ENCODE data around the gene RNU5D-1.
"Not testable (repeated sequence)": the region's sequence is repeated elsewhere in the genome, so short reads cannot be mapped to it uniquely, and the experiment has no call there.

RNU5D-1 gene

DNA sequence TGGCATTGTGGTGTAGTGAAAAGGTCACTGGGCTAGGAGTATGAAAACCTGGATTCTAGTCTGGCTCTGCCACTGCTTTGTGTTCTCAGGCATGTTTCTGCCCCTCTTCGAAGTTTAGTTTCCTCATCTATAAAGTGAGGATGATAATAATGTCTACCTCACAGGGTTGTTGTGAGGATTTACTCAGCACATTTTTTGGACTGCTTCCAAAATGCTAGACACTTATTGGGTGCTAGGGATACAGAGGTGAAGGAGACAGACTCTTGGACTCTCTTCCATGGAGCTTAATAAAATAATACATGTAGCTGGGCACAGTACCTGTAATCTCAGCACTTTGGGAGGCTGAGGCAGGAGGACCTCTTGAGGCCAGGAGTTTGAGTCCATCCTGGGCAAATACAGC lies 12.2 kb upstream of the RNU5D-1 start:
- H3K4me1 Mint-ChIP-seq (ENCODE audit: low read depth): peaks cover 29% of the 10 kb centered on the region
- peaks cover 72% of the 10 kb centered on the region for H3K36me3 Mint-ChIP-seq (ENCODE audit: low read depth)

GRCh38 chr1:44740179-44740617 lies 9.2 kb upstream of the RNU5D-1 start:
- peaks cover 51% of the 10 kb centered on the region for H3K36me3 Mint-ChIP-seq (ENCODE audit: low read depth)
- H3K27ac Mint-ChIP-seq: peak overlapping the region; percentile 97
- peaks cover 27% of the 10 kb centered on the region for H3K4me1 Mint-ChIP-seq (ENCODE audit: low read depth)
- DNase-seq: no peak
- H3K4me3 Mint-ChIP-seq: peak overlapping the region; percentile 95
- H3K27me3 Mint-ChIP-seq: no peaks in the 10 kb centered on the region
- H3K9me3 Mint-ChIP-seq: no peaks in the 10 kb centered on the region

More for the DNA sequence above, 12.2 kb upstream of the RNU5D-1 start:
- Mint-ChIP-seq H3K9me3 (no peaks in the 10 kb centered on the region), H3K4me3 (peak overlapping the region; percentile 13), H3K27me3 (no peaks in the 10 kb centered on the region), H3K27ac (peak overlapping the region; percentile 74)
- DNase-seq: no peak

- Mint-ChIP-seq H3K4me1 (ENCODE audit: low read depth) (peaks cover 27% of the 10 kb centered on the region), H3K9me3 (no peaks in the 10 kb centered on the region), H3K4me3 (peak within 1 kb of the TSS; percentile 95), H3K27ac (peak within 1 kb of the TSS; percentile 97), H3K36me3 (ENCODE audit: low read depth) (peaks cover 46% of the 10 kb centered on the region), H3K27me3 (no peaks in the 10 kb centered on the region)
- peak; percentile 99 for DNase-seq
Measured at GRCh38 chr1:44739307-44740178, 8.6 kb upstream of the RNU5D-1 start, which contains the start of gene KIF2C. Gene KIF2C, plus strand, starts transcription at chr1:44739837. Its CDS starts 96 bp downstream, at chr1:44739933.

GRCh38 chr1:44738953-44739306 lies 8.0 kb upstream of the RNU5D-1 start:
- H3K9me3 Mint-ChIP-seq, DNase-seq, H3K27me3 Mint-ChIP-seq: not testable (repeated sequence)
- H3K27ac Mint-ChIP-seq: peak overlapping the region; percentile 97
- H3K4me3 Mint-ChIP-seq: peak overlapping the region; percentile 95
- H3K36me3 Mint-ChIP-seq (ENCODE audit: low read depth): peaks cover 40% of the 10 kb centered on the region
- peaks cover 27% of the 10 kb centered on the region for H3K4me1 Mint-ChIP-seq (ENCODE audit: low read depth)

DNA sequence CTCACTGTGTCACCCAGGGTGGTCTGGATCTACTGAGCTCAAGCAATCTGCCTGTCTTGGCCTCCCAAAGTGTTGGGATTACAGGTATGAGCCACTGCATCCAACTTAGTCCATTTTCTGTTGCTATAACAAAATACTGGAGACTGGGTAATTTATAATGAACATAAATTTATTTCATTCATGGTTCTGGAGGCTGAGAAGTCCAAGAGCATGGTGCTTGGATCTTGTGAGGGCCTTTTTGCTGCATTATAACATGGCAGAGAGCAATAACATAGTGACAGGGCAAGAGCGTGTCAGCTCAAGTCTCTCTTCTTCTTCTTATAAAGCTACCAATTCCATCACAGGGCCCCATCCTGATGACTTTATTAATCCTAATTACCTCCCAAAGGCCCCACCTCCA lies 5.0 kb upstream of the RNU5D-1 start:
- Mint-ChIP-seq H3K36me3 (ENCODE audit: low read depth) (peaks cover 19% of the 10 kb centered on the region), H3K27ac (no peak overlapping the region), H3K9me3 (no peaks in the 10 kb centered on the region), H3K27me3 (no peaks in the 10 kb centered on the region), H3K4me3 (no peak overlapping the region), H3K4me1 (ENCODE audit: low read depth) (peaks cover 30% of the 10 kb centered on the region)
- DNase-seq: no peak

GRCh38 chr1:44733784-44734183 lies 2.8 kb upstream of the RNU5D-1 start:
- Mint-ChIP-seq H3K36me3 (ENCODE audit: low read depth) (no peaks in the 10 kb centered on the region), H3K4me1 (ENCODE audit: low read depth) (peaks cover 27% of the 10 kb centered on the region), H3K27me3 (no peaks in the 10 kb centered on the region), H3K27ac (no peak overlapping the region), H3K9me3 (no peaks in the 10 kb centered on the region), H3K4me3 (no peak overlapping the region)
- no peak for DNase-seq

DNA sequence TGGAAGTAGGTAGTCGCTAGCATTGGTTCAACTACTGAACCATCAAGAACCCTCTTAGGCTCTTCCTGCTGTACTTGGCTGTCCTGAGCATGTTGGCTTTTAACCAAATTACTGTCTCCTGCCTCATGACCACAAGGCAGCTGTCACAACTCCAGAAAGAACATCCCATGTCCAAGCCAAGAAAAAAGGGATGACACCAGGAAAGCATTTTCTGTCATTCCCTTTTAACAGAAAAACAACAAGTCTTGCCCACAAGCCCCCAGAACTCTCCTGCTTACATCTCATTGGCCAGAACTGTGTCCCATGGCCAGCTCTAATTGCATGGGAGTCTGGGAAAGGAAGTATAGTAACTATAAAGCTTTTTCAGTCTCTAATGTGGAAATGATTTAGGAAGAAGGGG lies 2.4 kb upstream of the RNU5D-1 start:
- Mint-ChIP-seq H3K4me3 (no peak overlapping the region), H3K27me3 (no peaks in the 10 kb centered on the region), H3K4me1 (ENCODE audit: low read depth) (peaks cover 28% of the 10 kb centered on the region), H3K9me3 (no peaks in the 10 kb centered on the region), H3K27ac (no peak overlapping the region), H3K36me3 (ENCODE audit: low read depth) (no peaks in the 10 kb centered on the region)
- no peak for DNase-seq

DNA sequence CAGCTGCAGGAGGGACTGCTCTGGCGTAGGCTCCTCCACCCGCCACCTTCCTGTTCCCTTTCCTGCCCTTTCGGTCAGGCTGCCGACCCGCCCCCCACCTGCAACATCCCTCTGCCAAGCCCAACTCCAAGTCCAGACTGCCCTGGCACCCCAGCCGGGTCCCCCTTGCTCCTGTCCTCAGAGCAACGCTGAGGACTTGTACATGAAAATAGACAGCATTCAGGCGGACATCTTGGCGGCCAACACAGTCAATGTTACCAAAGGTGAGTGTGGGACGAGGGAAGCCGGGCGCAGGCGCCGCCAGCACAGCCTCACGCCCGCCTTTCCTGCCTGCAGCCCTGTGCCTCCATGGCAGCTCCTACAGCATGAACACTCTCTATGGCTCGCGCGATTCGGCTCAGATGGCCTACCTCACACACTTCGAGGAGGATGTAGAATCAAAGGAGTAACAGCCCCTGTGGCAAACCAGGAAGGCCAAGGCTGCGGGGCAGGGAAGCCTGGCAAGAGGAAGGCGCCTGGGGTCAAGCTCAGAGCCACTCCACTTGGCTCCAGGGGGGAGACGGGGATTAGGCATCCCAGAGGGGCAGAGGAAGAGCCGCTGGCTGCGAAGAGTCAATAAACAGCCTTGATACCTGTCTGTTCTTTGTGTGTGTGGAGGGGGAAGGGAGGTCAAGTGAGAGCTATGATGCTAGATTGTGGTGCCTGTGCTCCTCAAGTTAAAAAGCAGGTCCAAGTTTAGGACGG lies 5.8 kb downstream of the RNU5D-1 start:
- DNase-seq: peak; percentile 48
- H3K36me3 Mint-ChIP-seq (ENCODE audit: low read depth): peaks cover 21% of the 10 kb centered on the region
- H3K4me3 Mint-ChIP-seq: peak overlapping the region; percentile 77
- no peaks in the 10 kb centered on the region for H3K9me3 Mint-ChIP-seq
- peaks cover 68% of the 10 kb centered on the region for H3K4me1 Mint-ChIP-seq (ENCODE audit: low read depth)
- peak overlapping the region; percentile 89 for H3K27ac Mint-ChIP-seq
- no peaks in the 10 kb centered on the region for H3K27me3 Mint-ChIP-seq

DNA sequence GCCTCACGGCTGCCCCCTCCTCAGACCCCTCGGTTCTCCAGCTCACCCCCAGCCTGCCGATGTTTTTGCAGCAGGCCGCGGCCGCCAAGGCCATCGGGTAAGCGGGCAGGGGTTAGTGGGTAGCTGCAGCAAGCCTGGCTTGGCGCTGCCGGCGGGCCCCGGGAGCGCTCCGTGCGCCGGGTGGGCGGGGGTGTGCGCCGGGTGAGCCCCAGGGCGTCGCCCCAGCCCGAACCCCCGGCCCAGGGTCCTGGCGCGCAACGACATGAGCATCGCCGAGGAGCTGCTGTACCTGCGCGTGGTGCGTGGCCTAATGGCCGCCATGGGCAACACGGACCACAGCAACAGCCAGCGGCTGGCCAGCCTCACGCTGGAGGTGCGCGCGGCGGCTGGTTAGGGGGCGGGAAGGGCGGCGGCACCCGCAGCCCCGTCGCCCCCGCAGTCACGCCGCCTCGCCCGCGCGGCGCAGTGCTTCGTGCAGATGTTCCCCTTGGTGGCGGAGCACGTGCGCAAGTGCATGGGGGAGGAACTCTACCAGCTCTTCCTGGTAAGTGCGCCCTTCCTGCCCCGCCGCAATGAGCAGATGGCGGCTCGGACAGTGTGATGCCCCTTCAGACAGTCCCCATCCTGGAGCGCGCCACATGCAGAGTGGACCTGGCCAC lies 6.5 kb downstream of the RNU5D-1 start:
- peak overlapping the region; percentile 100 for H3K27ac Mint-ChIP-seq
- H3K9me3 Mint-ChIP-seq: no peaks in the 10 kb centered on the region
- H3K4me3 Mint-ChIP-seq: peak overlapping the region; percentile 83
- peaks cover 21% of the 10 kb centered on the region for H3K36me3 Mint-ChIP-seq (ENCODE audit: low read depth)
- peak; percentile 47 for DNase-seq
- peaks cover 70% of the 10 kb centered on the region for H3K4me1 Mint-ChIP-seq (ENCODE audit: low read depth)
- no peaks in the 10 kb centered on the region for H3K27me3 Mint-ChIP-seq

- Mint-ChIP-seq H3K4me1 (ENCODE audit: low read depth) (peaks cover 73% of the 10 kb centered on the region), H3K4me3 (peak overlapping the region; percentile 83), H3K27me3 (no peaks in the 10 kb centered on the region), H3K27ac (peak overlapping the region; percentile 100), H3K36me3 (ENCODE audit: low read depth) (peaks cover 21% of the 10 kb centered on the region), H3K9me3 (no peaks in the 10 kb centered on the region)
- peak; percentile 72 for DNase-seq
Measured at GRCh38 chr1:44723496-44724295, 7.3 kb downstream of the RNU5D-1 start.

- no peaks in the 10 kb centered on the region for H3K27me3 Mint-ChIP-seq
- peak; percentile 61 for DNase-seq
- peak overlapping the region; percentile 83 for H3K4me3 Mint-ChIP-seq
- peak overlapping the region; percentile 100 for H3K27ac Mint-ChIP-seq
- H3K36me3 Mint-ChIP-seq (ENCODE audit: low read depth): peaks cover 21% of the 10 kb centered on the region
- H3K9me3 Mint-ChIP-seq: no peaks in the 10 kb centered on the region
- H3K4me1 Mint-ChIP-seq (ENCODE audit: low read depth): peaks cover 75% of the 10 kb centered on the region
Measured at GRCh38 chr1:44723064-44723463, 7.9 kb downstream of the RNU5D-1 start.

- H3K4me1 Mint-ChIP-seq (ENCODE audit: low read depth): peaks cover 78% of the 10 kb centered on the region
- no peaks in the 10 kb centered on the region for H3K27me3 Mint-ChIP-seq
- no peaks in the 10 kb centered on the region for H3K9me3 Mint-ChIP-seq
- DNase-seq: peak; percentile 76
- peak overlapping the region; percentile 49 for H3K4me3 Mint-ChIP-seq
- peak overlapping the region; percentile 100 for H3K27ac Mint-ChIP-seq
- H3K36me3 Mint-ChIP-seq (ENCODE audit: low read depth): peaks cover 21% of the 10 kb centered on the region
Measured at GRCh38 chr1:44721485-44722361, 9.2 kb downstream of the RNU5D-1 start.

- Mint-ChIP-seq H3K4me3 (no peak overlapping the region), H3K27ac (peak overlapping the region; percentile 100)
Measured at GRCh38 chr1:44720281-44720680, 10.7 kb downstream of the RNU5D-1 start.

More at GRCh38 chr1:44720281-44720680, 10.7 kb downstream of the RNU5D-1 start:
- H3K27me3 Mint-ChIP-seq: no peaks in the 10 kb centered on the region
- no peak for DNase-seq
- H3K36me3 Mint-ChIP-seq (ENCODE audit: low read depth): peaks cover 13% of the 10 kb centered on the region
- no peaks in the 10 kb centered on the region for H3K9me3 Mint-ChIP-seq
- peaks cover 81% of the 10 kb centered on the region for H3K4me1 Mint-ChIP-seq (ENCODE audit: low read depth)

Measured in activated T-cell treated with anti-CD3 and anti-CD28 coated beads, Interleukin-2, amount 50 U/mL, for 24 hours (primary cell).